OCI-LY1 (cell line): Measurements from ENCODE around the gene PHF24.

ENCODE experiments used
- H2AFZ ChIP-seq: fragments of 200-600 bp; sonication (generic), shearing (Covaris generic); 2 replicates; pipeline ENCODE4 v1.6.0; 2014; ENCODE audit warnings: antibody characterized with exemption, mild to moderate bottlenecking, low read length
- H3F3A ChIP-seq: fragments of 200-600 bp; sonication (generic), shearing (Covaris generic); 2 replicates; pipeline ENCODE4 v1.6.0; 2014; ENCODE audit warnings: mild to moderate bottlenecking, antibody characterized with exemption, low read length, moderate library complexity; ENCODE audit not compliant: insufficient read depth
- H3K27ac ChIP-seq: fragments of 200-600 bp; sonication (generic); 2 replicates; pipeline ENCODE4 v1.5.1; 2014; ENCODE audit warnings: low read length, mixed run types, mild to moderate bottlenecking, low read depth; ENCODE audit not compliant: poor library complexity, severe bottlenecking
- H3K27me3 ChIP-seq: fragments of 200-600 bp; sonication (generic); 2 replicates; pipeline ENCODE4 v1.6.0; 2014; ENCODE audit warnings: antibody characterized with exemption, mild to moderate bottlenecking, low read length, moderate library complexity; ENCODE audit not compliant: insufficient read depth
- H3K36me3 ChIP-seq: fragments of 200-600 bp; sonication (generic); 2 replicates; pipeline ENCODE4 v1.6.1; 2014; ENCODE audit warnings: mild to moderate bottlenecking, antibody characterized with exemption, low read length, moderate library complexity, mixed read lengths; ENCODE audit not compliant: insufficient read depth
- H3K4me1 ChIP-seq: fragments of 200-600 bp; sonication (generic); 2 replicates; pipeline ENCODE4 v1.5.1; 2014; ENCODE audit warnings: mild to moderate bottlenecking, low read length, moderate library complexity; ENCODE audit not compliant: insufficient read depth, severe bottlenecking
- H3K4me2 ChIP-seq: fragments of 200-600 bp; sonication (generic), shearing (Covaris generic); 2 replicates; pipeline ENCODE4 v1.6.1; 2014; ENCODE audit warnings: low read length
- H3K4me3 ChIP-seq: fragments of 200-600 bp; sonication (generic); 2 replicates; pipeline ENCODE4 v1.5.1; 2014; ENCODE audit warnings: low read length, low read depth, mild to moderate bottlenecking, mixed read lengths; ENCODE audit not compliant: poor library complexity, severe bottlenecking
- H3K79me2 ChIP-seq: fragments of 200-600 bp; shearing (Covaris generic); 2 replicates; pipeline ENCODE4 v1.6.1; 2016; ENCODE audit warnings: mixed run types, low read length, mixed read lengths; ENCODE audit not compliant: insufficient read depth
- H3K9ac ChIP-seq: fragments of 200-600 bp; sonication (generic), shearing (Covaris generic); 2 replicates; pipeline ENCODE4 v1.6.1; 2014; ENCODE audit warnings: mild to moderate bottlenecking, low read length, mixed read lengths
- H3K9me2 ChIP-seq: fragments of 200-600 bp; sonication (generic), shearing (Covaris generic); 2 replicates; pipeline ENCODE4 v1.6.1; 2014; ENCODE audit warnings: low read depth, mild to moderate bottlenecking, low read length, mixed read lengths
- H3K9me3 ChIP-seq: fragments of 200-600 bp; shearing (Covaris generic); 2 replicates; pipeline ENCODE4 v1.6.1; 2014; ENCODE audit warnings: low read length, mixed read lengths
- H4K20me1 ChIP-seq: fragments of 200-600 bp; sonication (generic), shearing (Covaris generic); 2 replicates; pipeline ENCODE4 v1.6.0; 2016; ENCODE audit warnings: mild to moderate bottlenecking, low read length; ENCODE audit not compliant: insufficient read depth
- EZH2 ChIP-seq: fragments of 200-600 bp; sonication (generic), shearing (Covaris generic); IDR thresholded peaks from 2 replicates; pipeline ENCODE4 v1.8.0; 2017; ENCODE audit warnings: borderline replicate concordance, mixed run types, mild to moderate bottlenecking, antibody characterized with exemption, low read length, moderate library complexity, mixed read lengths
- TF ChIP-seq, protein P1 (sequence below): fragments of 200-600 bp; sonication (generic), shearing (Covaris generic); IDR thresholded peaks from 2 replicates; pipeline ENCODE4 v1.5.1; 2017; ENCODE audit warnings: mild to moderate bottlenecking, antibody characterized with exemption, low read length, moderate library complexity, mixed read lengths

The PHF24 gene

DNA sequence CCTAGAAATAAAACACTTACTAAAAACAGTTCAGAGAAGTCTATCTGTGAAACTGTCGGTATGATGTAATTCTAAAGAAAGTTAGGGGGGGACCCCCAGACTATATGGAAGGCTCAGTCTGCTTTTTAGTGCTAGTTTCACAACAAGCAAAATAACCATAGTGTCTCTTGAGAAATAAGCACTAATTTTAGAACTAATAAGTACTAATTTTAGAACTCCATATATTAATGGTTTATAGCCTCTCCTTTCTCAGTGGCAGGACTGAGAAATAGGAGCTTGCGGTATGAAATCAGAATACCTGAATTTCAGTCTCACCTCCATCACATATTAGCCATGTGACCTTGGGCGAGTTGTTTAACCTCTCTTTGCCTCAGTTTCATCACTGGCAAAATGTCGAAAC lies 1.4 kb upstream of the PHF24 start:
- Histone ChIP-seq H2AFZ (no peak overlapping the region), H3K4me2 (no peak overlapping the region), H3F3A (no peaks in the 10 kb centered on the region), H3K9ac (no peak overlapping the region), H3K27ac (no peak overlapping the region), H3K79me2 (no peaks in the 10 kb centered on the region), H3K4me1 (no peaks in the 10 kb centered on the region), H3K9me2 (no peaks in the 10 kb centered on the region), H3K36me3 (no peaks in the 10 kb centered on the region), H3K27me3 (no peaks in the 10 kb centered on the region), H3K4me3 (no peak overlapping the region), H4K20me1 (no peaks in the 10 kb centered on the region), H3K9me3 (no peaks in the 10 kb centered on the region)
- TF ChIP-seq, protein P1, sequence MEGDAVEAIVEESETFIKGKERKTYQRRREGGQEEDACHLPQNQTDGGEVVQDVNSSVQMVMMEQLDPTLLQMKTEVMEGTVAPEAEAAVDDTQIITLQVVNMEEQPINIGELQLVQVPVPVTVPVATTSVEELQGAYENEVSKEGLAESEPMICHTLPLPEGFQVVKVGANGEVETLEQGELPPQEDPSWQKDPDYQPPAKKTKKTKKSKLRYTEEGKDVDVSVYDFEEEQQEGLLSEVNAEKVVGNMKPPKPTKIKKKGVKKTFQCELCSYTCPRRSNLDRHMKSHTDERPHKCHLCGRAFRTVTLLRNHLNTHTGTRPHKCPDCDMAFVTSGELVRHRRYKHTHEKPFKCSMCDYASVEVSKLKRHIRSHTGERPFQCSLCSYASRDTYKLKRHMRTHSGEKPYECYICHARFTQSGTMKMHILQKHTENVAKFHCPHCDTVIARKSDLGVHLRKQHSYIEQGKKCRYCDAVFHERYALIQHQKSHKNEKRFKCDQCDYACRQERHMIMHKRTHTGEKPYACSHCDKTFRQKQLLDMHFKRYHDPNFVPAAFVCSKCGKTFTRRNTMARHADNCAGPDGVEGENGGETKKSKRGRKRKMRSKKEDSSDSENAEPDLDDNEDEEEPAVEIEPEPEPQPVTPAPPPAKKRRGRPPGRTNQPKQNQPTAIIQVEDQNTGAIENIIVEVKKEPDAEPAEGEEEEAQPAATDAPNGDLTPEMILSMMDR = no peak
- no peak for TF ChIP-seq EZH2

DNA sequence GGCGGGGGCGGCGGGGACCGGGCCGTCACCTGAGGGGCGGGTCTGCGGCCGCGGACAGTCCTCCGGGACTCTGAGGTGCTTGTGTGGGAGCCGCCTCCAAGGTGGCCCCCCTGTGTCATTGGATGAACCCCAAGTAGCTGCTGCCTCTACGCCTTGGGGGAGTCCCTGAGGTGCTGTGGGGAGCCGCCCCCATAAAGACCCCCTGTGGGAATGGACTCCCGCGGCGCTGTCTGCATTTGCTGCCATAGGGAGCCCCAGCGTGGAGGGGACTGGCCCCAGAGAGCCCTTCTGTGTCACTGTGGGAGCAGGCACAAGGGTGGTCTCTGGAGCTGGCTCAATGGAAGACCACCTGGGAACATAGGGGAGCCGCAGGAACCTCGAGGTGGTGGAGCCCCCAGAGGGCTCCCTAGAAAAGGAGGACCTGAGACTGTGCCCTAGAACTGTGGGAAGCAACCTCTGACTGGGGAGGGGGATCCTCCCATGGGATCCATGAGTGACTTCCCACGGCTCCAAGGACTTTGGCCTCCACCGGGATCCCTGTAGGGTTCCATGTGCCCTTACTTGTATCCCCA lies 412 bp downstream of the PHF24 start:
- H3F3A ChIP-seq = no peaks in the 10 kb centered on the region
- no peak overlapping the region for H3K4me3 ChIP-seq
- no peaks in the 10 kb centered on the region for H4K20me1 ChIP-seq
- H3K36me3 ChIP-seq = no peaks in the 10 kb centered on the region
- H3K4me2 ChIP-seq = peak overlapping the region; percentile 46; the same call in 1 of the 2 replicates
- no peak for TF ChIP-seq EZH2
- TF ChIP-seq, protein P1 = no peak
- no peak overlapping the region for H3K9ac ChIP-seq
- no peak overlapping the region for H2AFZ ChIP-seq
- H3K9me2 ChIP-seq = no peaks in the 10 kb centered on the region
- H3K79me2 ChIP-seq = no peaks in the 10 kb centered on the region
- H3K4me1 ChIP-seq = no peaks in the 10 kb centered on the region
- H3K27ac ChIP-seq = no peak overlapping the region
- H3K9me3 ChIP-seq = no peaks in the 10 kb centered on the region
- no peaks in the 10 kb centered on the region for H3K27me3 ChIP-seq

DNA sequence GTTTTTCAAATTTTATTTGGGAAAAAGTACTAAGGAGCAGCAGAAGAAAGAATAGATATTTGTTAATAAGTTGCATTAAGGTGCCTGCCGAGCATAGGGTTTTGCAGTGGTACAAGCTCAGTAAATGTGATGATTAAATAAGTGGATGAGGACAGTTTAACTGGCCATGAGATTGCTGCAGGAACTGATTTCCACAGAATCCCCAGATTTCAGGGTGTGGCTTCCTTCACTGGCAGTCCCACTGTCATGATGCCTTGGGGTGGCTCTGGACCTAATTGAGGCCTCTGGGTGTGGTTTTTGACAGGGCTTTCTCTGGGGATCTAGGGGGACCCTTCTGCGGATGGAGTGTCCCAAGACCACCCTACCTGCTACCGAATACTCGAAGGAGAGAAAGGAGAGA lies 1.4 kb downstream of the PHF24 start:
- no peak overlapping the region for H3K9ac ChIP-seq
- H2AFZ ChIP-seq = no peak overlapping the region
- H3F3A ChIP-seq = no peaks in the 10 kb centered on the region
- H3K36me3 ChIP-seq = no peaks in the 10 kb centered on the region
- no peak overlapping the region for H3K27ac ChIP-seq
- no peaks in the 10 kb centered on the region for H3K79me2 ChIP-seq
- H3K4me2 ChIP-seq = no peak overlapping the region
- H3K9me2 ChIP-seq = no peaks in the 10 kb centered on the region
- no peaks in the 10 kb centered on the region for H3K4me1 ChIP-seq
- H3K4me3 ChIP-seq = no peak overlapping the region
- H4K20me1 ChIP-seq = no peaks in the 10 kb centered on the region
- no peaks in the 10 kb centered on the region for H3K9me3 ChIP-seq
- H3K27me3 ChIP-seq = no peaks in the 10 kb centered on the region
- TF ChIP-seq EZH2 = no peak
- TF ChIP-seq, protein P1 = no peak
